ENCODE data around the gene SPIRE2.

GRCh38 chr16:89855301-89855945, 27.1 kb downstream of the SPIRE2 start:
- TF ChIP-seq CTCF (IDR thresholded peaks at IDR 0.05; ENCODE audit: borderline replicate concordance, extremely low read depth, low read length, poor library complexity, severe bottlenecking) = no peak
- TF ChIP-seq EZH2 (IDR thresholded peaks at IDR 0.05; ENCODE audit: borderline replicate concordance, low read depth, low read length, severe bottlenecking) = no peak
